Ishikawa (cell line): ENCODE data around the gene ZCCHC10.

Experiments used
- CEBPB ChIP-seq: IDR thresholded peaks from 2 replicates; pipeline ENCODE4 v1.6.1; 2012
- CREB1 ChIP-seq: IDR thresholded peaks from 2 replicates; pipeline ENCODE4 v1.6.1; 2012; ENCODE audit warnings: low read depth
- EP300 ChIP-seq: IDR thresholded peaks from 2 replicates; pipeline ENCODE4 v1.6.1; 2012; ENCODE audit warnings: borderline replicate concordance
- FOXM1 ChIP-seq: IDR thresholded peaks from 2 replicates; pipeline ENCODE4 v1.6.1; 2012; ENCODE audit warnings: low read depth, borderline replicate concordance
- NFIC ChIP-seq: IDR thresholded peaks from 2 replicates; pipeline ENCODE4 v1.6.1; 2012
- REST ChIP-seq: IDR thresholded peaks from 2 replicates; pipeline ENCODE4 v1.6.1; 2012; ENCODE audit warnings: low read depth, mild to moderate bottlenecking
- TAF1 ChIP-seq: IDR thresholded peaks from 2 replicates; pipeline ENCODE4 v1.6.1; 2012; ENCODE audit warnings: low read depth, mild to moderate bottlenecking
- TCF12 ChIP-seq: IDR thresholded peaks from 2 replicates; pipeline ENCODE4 v1.6.1; 2012; ENCODE audit warnings: low read depth
- TEAD4 ChIP-seq: IDR thresholded peaks from 2 replicates; pipeline ENCODE4 v1.6.1; 2012
- USF1 ChIP-seq: IDR thresholded peaks from 2 replicates; pipeline ENCODE4 v1.6.1; 2012
- YY1 ChIP-seq: IDR thresholded peaks from 2 replicates; pipeline ENCODE4 v1.6.1; 2012; ENCODE audit warnings: low read depth

GRCh38 chr5:132987531-132988408 is 38.6 kb downstream of the ZCCHC10 start:
- TF ChIP-seq EP300: no peak
- TF ChIP-seq USF1: no peak
- no peak for TF ChIP-seq TAF1
- no peak for TF ChIP-seq FOXM1
- no peak for TF ChIP-seq CEBPB
- TF ChIP-seq CREB1: no peak
- TF ChIP-seq NFIC: no peak
- no peak for TF ChIP-seq YY1
- no peak for TF ChIP-seq REST
- no peak for TF ChIP-seq TCF12
- no peak for TF ChIP-seq TEAD4
